NB4 (cell line): Measurements from ENCODE around the gene LRRC1.

Source experiments
- DNase-seq: peaks from one replicate; pipeline ENCODE4 v3.0.0; 2010; ENCODE audit warnings: low read depth
- H3K4me3 ChIP-seq: one replicate; pipeline ENCODE4 v1.5.1; 2011; ENCODE audit warnings: mild to moderate bottlenecking, low read depth, low read length, moderate library complexity
- CTCF ChIP-seq: IDR thresholded peaks from one replicate; pipeline ENCODE4 v1.5.1; 2012; ENCODE audit warnings: low read depth, low read length
- MYC ChIP-seq: IDR thresholded peaks from 2 replicates; pipeline ENCODE4 v1.6.1; 2011; ENCODE audit warnings: low read depth, low read length
- POLR2A ChIP-seq: IDR thresholded peaks from 2 replicates; pipeline ENCODE4 v1.6.1; 2011; ENCODE audit warnings: mild to moderate bottlenecking; ENCODE audit not compliant: insufficient read length; ENCODE audit errors: extremely low read depth
- TF ChIP-seq, protein P1 (sequence below): IDR thresholded peaks from 2 replicates; pipeline ENCODE4 v1.6.1; 2011; ENCODE audit warnings: low read depth, low read length

The LRRC1 gene

GRCh38 chr6:53898026-53898795 lies 103.4 kb downstream of the LRRC1 start:
- no peak overlapping the region for H3K4me3 ChIP-seq
- TF ChIP-seq, protein P1, sequence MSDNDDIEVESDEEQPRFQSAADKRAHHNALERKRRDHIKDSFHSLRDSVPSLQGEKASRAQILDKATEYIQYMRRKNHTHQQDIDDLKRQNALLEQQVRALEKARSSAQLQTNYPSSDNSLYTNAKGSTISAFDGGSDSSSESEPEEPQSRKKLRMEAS: no peak
- no peak for TF ChIP-seq CTCF
- TF ChIP-seq POLR2A: no peak
- no peak for TF ChIP-seq MYC
- no peak for DNase-seq

DNA sequence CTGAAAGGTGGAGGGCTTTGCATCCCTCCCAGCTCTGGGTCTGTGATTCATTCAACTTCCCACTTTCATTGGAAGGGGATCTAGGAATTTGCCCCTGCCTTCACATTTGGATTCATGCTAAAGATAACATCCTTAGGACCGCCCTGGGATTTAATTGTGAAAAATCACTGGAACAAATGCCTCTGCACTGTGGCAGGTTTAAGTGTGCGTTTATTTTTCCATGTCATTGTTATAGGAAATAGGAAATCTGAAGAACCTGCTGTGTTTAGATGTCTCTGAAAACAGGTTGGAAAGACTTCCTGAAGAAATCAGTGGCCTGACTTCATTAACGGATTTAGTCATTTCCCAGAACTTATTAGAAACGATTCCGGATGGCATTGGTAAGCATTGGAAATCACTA lies 104.7 kb downstream of the LRRC1 start:
- TF ChIP-seq CTCF (no peak), POLR2A (no peak), MYC (no peak)
- TF ChIP-seq, protein P1: no peak
- no peak overlapping the region for H3K4me3 ChIP-seq
- no peak for DNase-seq

- TF ChIP-seq, protein P1: no peak
- TF ChIP-seq POLR2A: no peak
- TF ChIP-seq MYC: no peak
- no peak for TF ChIP-seq CTCF
- H3K4me3 ChIP-seq: no peak overlapping the region
- no peak for DNase-seq
Measured at GRCh38 chr6:53903357-53903756, 108.6 kb downstream of the LRRC1 start.

- DNase-seq: no peak
- H3K4me3 ChIP-seq: no peak overlapping the region
- no peak for TF ChIP-seq MYC
- no peak for TF ChIP-seq POLR2A
Measured at GRCh38 chr6:53906103-53906502, 111.3 kb downstream of the LRRC1 start.

DNA sequence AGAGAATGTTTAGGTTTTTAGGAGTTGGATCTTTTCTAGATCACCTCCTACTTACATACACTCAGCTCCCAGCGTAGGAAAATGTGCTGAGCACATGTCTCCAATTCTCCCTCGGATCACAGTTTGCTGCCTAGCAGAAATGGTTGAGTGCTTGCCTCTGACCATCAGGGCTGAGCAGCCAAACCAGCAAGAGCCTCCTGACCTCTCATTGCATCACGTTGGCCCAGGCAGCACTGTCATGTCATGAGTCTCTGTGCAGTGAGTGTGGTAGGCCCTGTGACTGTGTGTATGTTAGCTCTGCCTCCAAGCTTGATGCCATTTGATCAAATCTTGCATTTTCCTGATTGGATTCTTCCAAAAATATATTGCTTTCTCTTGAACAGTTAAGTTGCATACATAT lies 112.0 kb downstream of the LRRC1 start:
- TF ChIP-seq, protein P1: no peak
- TF ChIP-seq POLR2A (no peak), CTCF (no peak), MYC (no peak)
- no peak overlapping the region for H3K4me3 ChIP-seq
- DNase-seq: no peak

DNA sequence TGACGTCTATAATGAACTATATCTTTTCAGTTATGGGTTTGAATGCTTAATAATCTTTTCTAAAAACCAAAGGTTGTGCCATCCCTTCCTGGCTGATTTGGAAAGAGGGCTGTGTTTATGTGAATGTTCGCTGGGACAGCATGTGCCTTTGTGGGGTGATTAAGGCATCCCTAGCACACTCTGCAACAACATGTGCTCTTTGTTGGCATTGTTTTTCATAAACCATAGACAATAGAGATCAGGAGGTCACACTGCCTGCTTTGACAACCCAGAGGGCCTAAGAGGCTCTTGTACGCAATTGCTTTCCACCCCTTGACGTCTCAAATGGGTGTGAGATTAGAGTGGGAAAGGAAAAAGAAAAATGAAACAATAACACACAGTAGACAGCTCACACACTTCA lies 116.0 kb downstream of the LRRC1 start:
- DNase-seq: no peak
- TF ChIP-seq, protein P1: no peak
- TF ChIP-seq MYC (no peak), CTCF (no peak), POLR2A (no peak)

More for the DNA sequence above, 116.0 kb downstream of the LRRC1 start:
- no peak overlapping the region for H3K4me3 ChIP-seq
